GM12878 (cell line): Measurements from ENCODE around the gene FSIP1. TPM values are rescaled to one million over a fixed set of nuclear protein-coding genes. Genes with fewer than 3 reads are reported as not detected.

Experiments used
- ATAC-seq: fragments of 200-7000 bp; cut with Tn5 transposase; 3 replicates; pipeline ENCODE4 v1.9.1; 2020; ENCODE audit warnings: mild to moderate bottlenecking, moderate library complexity
- BruUV-seq: library from RNA; stranded (reverse); fragments of 400-500 nt; replicated peaks from 2 replicates; lab custom pipeline; 2021; lab: Mats Ljungman, UMichigan
- CTCF ChIA-PET: fragments of 300-600 bp; sonication (Branson Sonifier 250); formaldehyde crosslinking; extraction: SDS; loops from one replicate; lab custom pipeline; 2021; ENCODE audit warnings: inconsistent platforms; lab: Yijun Ruan, JAX
- POLR2A ChIA-PET: fragments of 350-600 bp; formaldehyde crosslinking; extraction: SDS; loops from one replicate; lab custom pipeline; 2021; ENCODE audit warnings: inconsistent platforms; lab: Charles Lee
- RAD21 ChIA-PET: fragments of 300-600 bp; sonication (Branson Sonifier 250); formaldehyde crosslinking; loops from one replicate; lab custom pipeline; 2023; ENCODE audit warnings: antibody characterized with exemption; ENCODE audit not compliant: unreplicated experiment; lab: Charles Lee
- SMC1A ChIA-PET: fragments of 300-600 bp; sonication (Branson Sonifier 250); formaldehyde crosslinking; loops from one replicate; lab custom pipeline; 2023; ENCODE audit not compliant: unreplicated experiment, uncharacterized antibody; lab: Charles Lee
- DNase-seq: peaks from one replicate; pipeline ENCODE4 v3.0.0-alpha.2; 2011; ENCODE audit warnings: low read depth, low spot score
- FAIRE-seq: peaks from 3 replicates; lab custom pipeline; 2011; peaks lifted over from hg19 to GRCh38; lab: Jason Lieb, UNC
- H2AFZ ChIP-seq: 2 replicates; pipeline ENCODE4 v1.6.0; 2011; ENCODE audit warnings: low read depth, low read length, control low read depth; ENCODE audit not compliant: control insufficient read depth
- H3K27ac ChIP-seq: 2 replicates; pipeline ENCODE4 v1.5.1; 2011; ENCODE audit warnings: control low read depth; ENCODE audit not compliant: control insufficient read depth, insufficient read depth
- H3K27me3 ChIP-seq, 2 experiments: replicated peaks in 1 of 2; 2 replicates each; pipeline versions ENCODE4 v1.6.0 to v1.6.1; 2011; ENCODE audit warnings: low read length in 1 of 2; ENCODE audit not compliant: control insufficient read depth in 2 of 2, insufficient read depth in 2 of 2
- H3K36me3 ChIP-seq, 2 experiments: 2 replicates each; pipeline ENCODE4 v1.5.1; 2011; ENCODE audit warnings: low read length in 1 of 2; ENCODE audit not compliant: control insufficient read depth in 2 of 2, insufficient read depth in 2 of 2
- H3K4me1 ChIP-seq: 2 replicates; pipeline ENCODE4 v1.6.1; 2011; ENCODE audit warnings: mild to moderate bottlenecking, low read length, moderate library complexity, mixed read lengths; ENCODE audit not compliant: control insufficient read depth, insufficient read depth
- H3K4me2 ChIP-seq: 2 replicates; pipeline ENCODE4 v1.6.0; 2011; ENCODE audit warnings: control low read depth; ENCODE audit not compliant: control insufficient read depth, insufficient read depth
- H3K4me3 ChIP-seq: fragments of 200-600 bp; sonication (generic); 2 replicates; pipeline ENCODE4 v1.5.1; 2016
- H3K79me2 ChIP-seq: 2 replicates; pipeline ENCODE4 v1.6.0; 2011; ENCODE audit warnings: low read length; ENCODE audit not compliant: control insufficient read depth, insufficient read depth
- H3K9ac ChIP-seq: 2 replicates; pipeline ENCODE4 v1.8.0; 2011; ENCODE audit warnings: low read length, control low read depth, mixed read lengths; ENCODE audit not compliant: control insufficient read depth, insufficient read depth
- H3K9me3 ChIP-seq: replicated peaks from 3 replicates; pipeline ENCODE4 v1.5.1; 2011; ENCODE audit warnings: mild to moderate bottlenecking, low read length; ENCODE audit not compliant: control insufficient read depth, insufficient read depth
- H4K20me1 ChIP-seq: 2 replicates; pipeline ENCODE4 v1.6.0; 2011; ENCODE audit not compliant: control insufficient read depth, insufficient read depth
- CREM ChIP-seq: IDR thresholded peaks from 2 replicates; pipeline ENCODE4 v1.6.1; 2014; ENCODE audit warnings: antibody characterized with exemption, low read depth
- FOXK2 ChIP-seq: fragments of 450-650 bp; IDR thresholded peaks from 2 replicates; pipeline ENCODE4 v1.6.1; 2017; ENCODE audit warnings: mild to moderate bottlenecking, moderate library complexity
- GABPA ChIP-seq: IDR thresholded peaks from 2 replicates; pipeline ENCODE4 v1.6.1; 2014; ENCODE audit warnings: antibody characterized with exemption, low read depth, mild to moderate bottlenecking, inconsistent platforms
- GATAD2B ChIP-seq: fragments of 450-650 bp; conservative IDR thresholded peaks from 2 replicates; pipeline ENCODE4 v1.6.1; 2017; ENCODE audit warnings: low read depth, mild to moderate bottlenecking, moderate library complexity
- MTA3 ChIP-seq: IDR thresholded peaks from 2 replicates; pipeline ENCODE4 v1.6.1; 2012; ENCODE audit warnings: low read length, inconsistent platforms, borderline replicate concordance
- SIN3A ChIP-seq: IDR thresholded peaks from 2 replicates; pipeline ENCODE4 v1.6.1; 2012; ENCODE audit warnings: low read depth, low read length, improper control_type of control experiment
- SMC3 ChIP-seq: IDR thresholded peaks from 2 replicates; pipeline ENCODE4 v1.6.1; 2011; ENCODE audit warnings: low read length, improper control_type of control experiment, borderline replicate concordance
- SRF ChIP-seq, 2 experiments: IDR thresholded peaks; 2 replicates each; pipeline ENCODE4 v1.6.1; 2011; ENCODE audit warnings: low read depth in 2 of 2, low read length in 2 of 2, mild to moderate bottlenecking in 1 of 2, moderate library complexity in 1 of 2
- STAT3 ChIP-seq: IDR thresholded peaks from 2 replicates; pipeline ENCODE4 v1.6.1; 2011; ENCODE audit warnings: low read depth, low read length, improper control_type of control experiment
- TARDBP ChIP-seq: IDR thresholded peaks from 2 replicates; pipeline ENCODE4 v1.6.1; 2016; ENCODE audit warnings: borderline replicate concordance
- ZNF274 ChIP-seq: IDR thresholded peaks from one replicate; pipeline ENCODE4 v1.8.0; 2011; ENCODE audit not compliant: insufficient read length, insufficient read depth
- WGBS: methylation state at CpG from one replicate; pipeline ENCODE4 v1.1.6; 2016; ENCODE audit warnings: low lambda C conversion rate; ENCODE audit not compliant: insufficient replicate concordance, insufficient coverage; ENCODE audit errors: missing lambda C conversion rate; 5-methylcytosine and 5-hydroxymethylcytosine counted together
- in situ Hi-C: fragments of 300-500 bp; cut with MboI; formaldehyde crosslinking; loops from 9 replicates; pipeline ENCODE4 v1.14.3; 2018; ENCODE audit warnings: mixed read lengths
- intact Hi-C: fragments of 100-400 bp; cut with micrococcal nuclease; formaldehyde crosslinking; loops from one replicate; pipeline ENCODE4 v1.14.2; 2022; ENCODE audit not compliant: unreplicated experiment
- polyA plus RNA-seq, 11 experiments: library from polyadenylated mRNA; depleted of rRNA in 4 of 11; unstranded in 6 of 11; stranded (reverse) in 5 of 11; fragments of >200 nt; fragmentation: Nextera tagmentation in 4 of 11; fragmentation: Illumina TruSeq in 1 of 11; extraction: Ambion mirVana in 4 of 11; extraction: Trizol in 1 of 11; gene quantifications; 1 replicate in 1 of 11; 2 replicates in 10 of 11; pipeline versions ENCODE4 v1.2.1 to v1.2.3, GENCODE V29; 2011 to 2016; ENCODE audit warnings: inconsistent platforms in 2 of 11, missing spikeins in 2 of 11, low read depth in 1 of 11
- total RNA-seq, 4 experiments: library from RNA; depleted of rRNA in 3 of 4; stranded (reverse); fragments of >200 nt in 3 of 4; fragmentation: Illumina TruSeq in 1 of 4; extraction: Trizol in 1 of 4; gene quantifications; 2 replicates each; pipeline versions ENCODE4 v1.2.1 to v1.2.3, GENCODE V29; 2013 to 2021

Gene FSIP1
- total and polyA plus RNA-seq, 10 of the 15 experiments (the other 5 are each of a cell fraction or from before 2014, with no cell fraction given) = 0.15 to 0.67 (median 0.35) TPM

- intact Hi-C loops = no loop called here
- no peak for FAIRE-seq
- no TSS peak for BruUV-seq
- no peak overlapping the region for H3K4me3 ChIP-seq
- no peak for ATAC-seq
- no peaks in the 10 kb centered on the region for H3K9me3 ChIP-seq
- no peak for DNase-seq
- H3K27me3 ChIP-seq = no peaks in the 10 kb centered on the region
- TF ChIP-seq ZNF274 (no peak), CREM (no peak), SRF (IDR thresholded peaks at IDR 0.05; ENCODE audit: low read depth in 2 of 2, low read length in 2 of 2) (no peak), GATAD2B (no peak), SIN3A (no peak), FOXK2 (no peak), SMC3 (no peak), GABPA (no peak), MTA3 (no peak), TARDBP (no peak), STAT3 (no peak)
- TF ChIP-seq, all 136 proteins: peak for 0
- SMC1A ChIA-PET = interaction anchor here (0.6 to 1.1 kb wide), 2 partner anchors 11 to 940 kb away, joined by 3 to 4 read pairs; no protein-coding TSS in a partner anchor
- POLR2A ChIA-PET = no interaction called here
- H3K27ac ChIP-seq = no peak overlapping the region
- H2AFZ ChIP-seq = no peak overlapping the region
- H3K36me3 ChIP-seq = no peaks in the 10 kb centered on the region
- CTCF ChIA-PET = no interaction called here
- no peak overlapping the region for H3K9ac ChIP-seq
- 76% methylated on average over 1 of the region's 1 CpG for WGBS
- H3K79me2 ChIP-seq = no peaks in the 10 kb centered on the region
- no peak overlapping the region for H3K4me2 ChIP-seq
- in situ Hi-C loops = no loop called here
- RAD21 ChIA-PET = no interaction called here
- H4K20me1 ChIP-seq = no peaks in the 10 kb centered on the region
- no peaks in the 10 kb centered on the region for H3K4me1 ChIP-seq
Measured at GRCh38 chr15:39638041-39638440, 144.6 kb downstream of the FSIP1 start.
